Peyer's patch (tissue), 4 donors: Measurements from ENCODE around the gene C19orf33.

Source experiments
- POLR2A ChIP-seq, 2 donors: fragments of 450-650 bp; IDR thresholded peaks; one replicate each; pipeline ENCODE4 v1.5.1; 2017; ENCODE audit warnings: antibody characterized with exemption in 2 of 2, mild to moderate bottlenecking in 2 of 2, moderate library complexity in 2 of 2
- TF ChIP-seq, protein P1 (sequence below), 6 experiments: fragments of 450-650 bp in 4 of 6; fragments of 200-600 bp in 2 of 6; sonication (generic) in 1 of 6; IDR thresholded peaks; one replicate each; pipeline ENCODE4 v1.5.1; 2017 to 2019; ENCODE audit warnings: antibody characterized with exemption in 6 of 6, mild to moderate bottlenecking in 3 of 6, moderate library complexity in 1 of 6

GRCh38 chr19:38289955-38290354 is 14.1 kb upstream of the C19orf33 start:
- TF ChIP-seq, protein P1, sequence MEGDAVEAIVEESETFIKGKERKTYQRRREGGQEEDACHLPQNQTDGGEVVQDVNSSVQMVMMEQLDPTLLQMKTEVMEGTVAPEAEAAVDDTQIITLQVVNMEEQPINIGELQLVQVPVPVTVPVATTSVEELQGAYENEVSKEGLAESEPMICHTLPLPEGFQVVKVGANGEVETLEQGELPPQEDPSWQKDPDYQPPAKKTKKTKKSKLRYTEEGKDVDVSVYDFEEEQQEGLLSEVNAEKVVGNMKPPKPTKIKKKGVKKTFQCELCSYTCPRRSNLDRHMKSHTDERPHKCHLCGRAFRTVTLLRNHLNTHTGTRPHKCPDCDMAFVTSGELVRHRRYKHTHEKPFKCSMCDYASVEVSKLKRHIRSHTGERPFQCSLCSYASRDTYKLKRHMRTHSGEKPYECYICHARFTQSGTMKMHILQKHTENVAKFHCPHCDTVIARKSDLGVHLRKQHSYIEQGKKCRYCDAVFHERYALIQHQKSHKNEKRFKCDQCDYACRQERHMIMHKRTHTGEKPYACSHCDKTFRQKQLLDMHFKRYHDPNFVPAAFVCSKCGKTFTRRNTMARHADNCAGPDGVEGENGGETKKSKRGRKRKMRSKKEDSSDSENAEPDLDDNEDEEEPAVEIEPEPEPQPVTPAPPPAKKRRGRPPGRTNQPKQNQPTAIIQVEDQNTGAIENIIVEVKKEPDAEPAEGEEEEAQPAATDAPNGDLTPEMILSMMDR (IDR thresholded peaks at IDR 0.05), result no peak
- TF ChIP-seq POLR2A (IDR thresholded peaks at IDR 0.05), result no peak
